Fibroblast of lung (primary cell): ENCODE data around the gene BOLA2B. TPM values are rescaled to one million over a fixed set of nuclear protein-coding genes. Genes with fewer than 3 reads are reported as not detected.

ENCODE experiments used
- DNase-seq, 2 donors: peaks; one replicate each; pipeline versions ENCODE4 v3.0.0 to v3.0.0-alpha.2; 2010; ENCODE audit warnings: low read depth in 2 of 2
- H2AFZ ChIP-seq: 2 replicates; pipeline ENCODE4 v1.5.1; 2012; ENCODE audit warnings: low read length, control low read depth, inconsistent platforms
- H3K27ac ChIP-seq: 2 replicates; pipeline ENCODE4 v1.5.1; 2011; ENCODE audit warnings: low read length, control low read depth; ENCODE audit not compliant: insufficient read depth
- H3K27me3 ChIP-seq: 2 replicates; pipeline ENCODE4 v1.5.1; 2011; ENCODE audit warnings: mild to moderate bottlenecking, low read length; ENCODE audit not compliant: control insufficient read depth, insufficient read depth
- H3K36me3 ChIP-seq: 2 replicates; pipeline ENCODE4 v1.5.1; 2011; ENCODE audit warnings: low read length; ENCODE audit not compliant: control insufficient read depth, insufficient read depth
- H3K4me1 ChIP-seq: 2 replicates; pipeline ENCODE4 v1.5.1; 2011; ENCODE audit warnings: low read length; ENCODE audit not compliant: control insufficient read depth, insufficient read depth; ENCODE audit errors: extremely low read depth
- H3K4me2 ChIP-seq: 2 replicates; pipeline ENCODE4 v1.5.1; 2011; ENCODE audit warnings: low read length, control low read depth; ENCODE audit not compliant: insufficient read depth; ENCODE audit errors: extremely low read depth
- H3K4me3 ChIP-seq, 4 experiments: fragments of 200-600 bp in 1 of 4; sonication (generic) in 1 of 4; replicated peaks in 1 of 4; 2 replicates each; pipeline ENCODE4 v1.5.1; 2011 to 2016; ENCODE audit warnings: low read length in 4 of 4, low read depth in 3 of 4, mild to moderate bottlenecking in 3 of 4, control low read depth in 2 of 4, inconsistent platforms in 1 of 4, mixed read lengths in 1 of 4; ENCODE audit not compliant: insufficient read depth in 1 of 4; ENCODE audit errors: control extremely low read depth in 1 of 4
- H3K79me2 ChIP-seq: 2 replicates; pipeline ENCODE4 v1.5.1; 2012; ENCODE audit warnings: mild to moderate bottlenecking, low read length, inconsistent platforms; ENCODE audit not compliant: control insufficient read depth, insufficient read depth
- H3K9ac ChIP-seq: 2 replicates; pipeline ENCODE4 v1.5.1; 2011; ENCODE audit warnings: mild to moderate bottlenecking, low read length, control low read depth; ENCODE audit not compliant: insufficient read depth
- H3K9me3 ChIP-seq: 2 replicates; pipeline ENCODE4 v1.5.1; 2012; ENCODE audit warnings: low read depth, low read length; ENCODE audit not compliant: control insufficient read depth, insufficient read depth
- H4K20me1 ChIP-seq: 2 replicates; pipeline ENCODE4 v1.5.1; 2011; ENCODE audit warnings: low read length; ENCODE audit not compliant: control insufficient read depth, insufficient read depth; ENCODE audit errors: extremely low read depth
- CTCF ChIP-seq, 2 donors: IDR thresholded peaks in 1 of 2; conservative IDR thresholded peaks in 1 of 2; 1 replicate in 1 of 2; 2 replicates in 1 of 2; pipeline ENCODE4 v1.5.1; 2011 to 2012; ENCODE audit warnings: low read length in 2 of 2, control low read depth in 1 of 2, inconsistent platforms in 1 of 2, low read depth in 1 of 2, mild to moderate bottlenecking in 1 of 2
- EZH2 ChIP-seq: IDR thresholded peaks from 2 replicates; pipeline ENCODE4 v1.5.1; 2012; ENCODE audit warnings: low read length, control low read depth, mild to moderate bottlenecking; ENCODE audit errors: missing control alignments
- polyA plus RNA-seq, 2 donors: library from polyadenylated mRNA; depleted of rRNA in 1 of 2; stranded (reverse) in 1 of 2; unstranded in 1 of 2; fragments of >200 nt; gene quantifications; 2 replicates each; pipeline ENCODE4 v1.2.1, GENCODE V29; 2011 to 2012; ENCODE audit warnings: missing spikeins in 1 of 2
- total RNA-seq: library from RNA; depleted of rRNA; stranded (reverse); fragments of >200 nt; gene quantifications from 2 replicates; pipeline ENCODE4 v1.2.1, GENCODE V29; 2014

Gene BOLA2B
- total and polyA plus RNA-seq, 2 donors (not counting 1 experiment from before 2014, with no cell fraction given) = 12.6 to 47.4 TPM

- H4K20me1 ChIP-seq = no peaks in the 10 kb centered on the region
- DNase-seq = no peak
- no peak overlapping the region for H3K4me3 ChIP-seq
- H3K36me3 ChIP-seq = peaks cover 3% of the 10 kb centered on the region
- H3K27ac ChIP-seq = no peak overlapping the region
- H3K79me2 ChIP-seq = no peaks in the 10 kb centered on the region
- H3K9me3 ChIP-seq = no peaks in the 10 kb centered on the region
- H3K27me3 ChIP-seq = no peaks in the 10 kb centered on the region
- no peak overlapping the region for H3K4me2 ChIP-seq
- TF ChIP-seq EZH2 (no peak), CTCF (conservative IDR thresholded peaks at IDR 0.05 in 1 of 2, IDR thresholded peaks at IDR 0.05 in 1 of 2; ENCODE audit: low read depth in 1 of 2, low read length in 2 of 2) (no peak)
- H3K9ac ChIP-seq = no peak overlapping the region
- H3K4me1 ChIP-seq = no peaks in the 10 kb centered on the region
- H2AFZ ChIP-seq = no peak overlapping the region
These were observed 8.4 kb downstream of the BOLA2B start for GRCh38 chr16:30184891-30185682.

GRCh38 chr16:30184096-30184890, 9.2 kb downstream of the BOLA2B start:
- H2AFZ ChIP-seq = no peak overlapping the region
- no peaks in the 10 kb centered on the region for H3K4me1 ChIP-seq
- H3K4me2 ChIP-seq = peak overlapping the region; percentile 15
- no peak for TF ChIP-seq CTCF (conservative IDR thresholded peaks at IDR 0.05 in 1 of 2, IDR thresholded peaks at IDR 0.05 in 1 of 2; ENCODE audit: low read depth in 1 of 2, low read length in 2 of 2)
- no peak for TF ChIP-seq EZH2
- H4K20me1 ChIP-seq = no peaks in the 10 kb centered on the region
- H3K27me3 ChIP-seq = no peaks in the 10 kb centered on the region
- DNase-seq = no peak
- peaks cover 3% of the 10 kb centered on the region for H3K36me3 ChIP-seq
- no peak overlapping the region for H3K27ac ChIP-seq
- no peak overlapping the region for H3K9ac ChIP-seq
- no peaks in the 10 kb centered on the region for H3K79me2 ChIP-seq
- H3K4me3 ChIP-seq = no peak overlapping the region
- H3K9me3 ChIP-seq = no peaks in the 10 kb centered on the region
